DMS114 treated with DMSO at 0.1 percent for 48 hours (cell line): ENCODE measurements around the gene MAST4.

ENCODE experiments used
- DNase-seq: peaks from one replicate; lab custom pipeline; 2025; ENCODE audit not compliant: unreplicated experiment; lab: John Stamatoyannopoulos, UW

MAST4 gene

DNA sequence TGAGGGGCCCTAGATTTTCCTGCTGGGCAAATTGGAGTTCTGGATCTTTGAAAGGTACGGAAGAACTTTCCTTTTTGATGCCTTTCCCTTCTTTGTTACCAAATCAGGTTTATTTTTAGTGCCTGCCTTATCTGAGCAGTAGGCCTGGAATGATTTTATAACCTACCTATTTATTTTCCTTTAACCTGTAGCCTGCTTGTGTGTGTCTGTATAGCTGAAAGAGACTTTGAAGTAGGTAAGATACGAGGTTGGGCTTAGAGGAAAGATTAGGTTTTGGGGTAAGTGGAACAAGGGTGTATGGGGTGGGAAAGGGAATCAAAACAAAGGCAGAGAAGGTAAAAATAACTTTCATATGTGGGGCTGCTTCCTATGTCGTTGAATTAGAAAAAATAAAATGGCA, 389.2 kb downstream of the MAST4 start:
- DNase-seq: no peak

DNA sequence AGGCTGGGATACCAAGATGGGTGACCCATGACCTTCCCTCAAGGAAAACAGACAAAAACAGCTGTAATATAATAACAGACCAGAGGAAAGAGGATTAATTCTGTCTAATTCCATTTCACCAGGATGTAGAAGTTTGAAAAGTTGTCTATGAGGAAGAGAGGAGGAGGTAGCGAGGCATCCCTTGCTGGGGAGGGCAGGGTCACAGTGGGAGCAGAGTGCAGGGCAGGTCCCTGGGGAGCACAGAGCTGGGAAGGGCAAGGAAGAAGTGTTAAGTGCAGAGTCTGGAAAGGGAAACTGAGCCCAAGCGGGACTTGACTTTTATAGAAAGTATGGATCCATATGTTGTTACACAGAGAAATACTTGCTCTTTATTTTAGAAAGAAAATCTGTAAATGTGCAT, 389.8 kb downstream of the MAST4 start:
- DNase-seq: no peak

DNA sequence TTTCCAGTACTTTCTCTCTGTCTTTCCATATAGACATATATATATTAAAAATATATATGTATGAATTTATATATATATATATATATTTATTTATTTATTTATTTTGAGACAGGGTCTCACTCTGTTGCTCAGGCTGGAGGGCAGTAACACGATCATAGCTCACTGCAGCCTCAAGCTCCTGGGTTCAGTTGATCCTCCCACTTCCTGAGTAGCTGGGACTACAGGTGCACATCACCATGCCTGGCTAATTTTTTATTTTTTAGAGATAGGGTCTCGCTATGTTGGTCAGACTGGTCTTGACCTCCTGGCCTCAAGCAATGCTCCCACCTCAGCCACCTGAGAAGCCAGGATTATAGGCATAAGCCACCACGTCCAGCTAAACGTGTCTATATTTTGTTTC, 390.3 kb downstream of the MAST4 start:
- DNase-seq: no peak

- no peak for DNase-seq
Measured at GRCh38 chr5:66987126-66987525, 390.9 kb downstream of the MAST4 start.

GRCh38 chr5:66987540-66987939, 391.3 kb downstream of the MAST4 start:
- DNase-seq: no peak

DNA sequence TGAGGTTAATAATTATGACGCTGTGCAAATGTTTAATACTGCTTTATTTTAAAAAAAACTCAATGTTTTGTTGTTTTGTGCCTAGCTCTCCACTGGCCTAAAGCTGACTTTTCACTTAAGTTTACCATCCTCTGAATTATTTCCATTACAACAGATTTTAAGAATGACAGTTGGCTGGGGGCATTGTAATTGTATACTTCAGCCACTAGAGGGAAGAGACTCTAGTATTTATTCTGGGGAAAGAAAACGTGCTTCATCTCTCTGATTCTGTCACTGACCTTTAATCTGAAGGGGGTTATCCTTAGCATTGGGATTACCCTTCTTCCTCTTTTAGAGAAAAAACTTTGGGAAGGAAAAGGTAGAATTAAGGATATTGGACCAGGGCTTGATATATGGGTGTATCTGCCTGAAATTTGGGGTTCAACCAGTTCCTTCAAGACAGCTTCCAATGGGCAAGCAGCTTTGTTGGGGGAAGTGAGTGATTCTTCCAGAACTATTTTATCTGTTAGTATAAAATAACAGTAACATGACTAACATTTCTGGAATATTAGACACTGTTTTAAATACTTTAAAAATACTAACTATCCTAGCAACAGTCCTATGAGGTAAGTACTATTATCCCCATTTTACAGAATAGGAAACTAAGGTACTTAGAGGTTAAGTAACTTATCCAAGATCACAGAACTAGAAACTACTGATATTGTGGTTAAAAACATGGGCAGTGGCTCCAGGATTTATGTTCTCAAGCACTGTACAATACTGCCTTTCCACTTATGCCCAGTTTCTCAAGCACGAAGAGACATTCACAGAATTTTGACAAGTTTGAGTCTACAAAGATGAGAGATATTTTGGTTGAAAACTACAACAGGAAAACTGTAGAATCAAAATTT, 392.0 kb downstream of the MAST4 start:
- peak; percentile 33 for DNase-seq

GRCh38 chr5:66989286-66989685, 393.1 kb downstream of the MAST4 start:
- no peak for DNase-seq

- DNase-seq: no peak
Measured at GRCh38 chr5:66989781-66990180, 393.6 kb downstream of the MAST4 start.

DNA sequence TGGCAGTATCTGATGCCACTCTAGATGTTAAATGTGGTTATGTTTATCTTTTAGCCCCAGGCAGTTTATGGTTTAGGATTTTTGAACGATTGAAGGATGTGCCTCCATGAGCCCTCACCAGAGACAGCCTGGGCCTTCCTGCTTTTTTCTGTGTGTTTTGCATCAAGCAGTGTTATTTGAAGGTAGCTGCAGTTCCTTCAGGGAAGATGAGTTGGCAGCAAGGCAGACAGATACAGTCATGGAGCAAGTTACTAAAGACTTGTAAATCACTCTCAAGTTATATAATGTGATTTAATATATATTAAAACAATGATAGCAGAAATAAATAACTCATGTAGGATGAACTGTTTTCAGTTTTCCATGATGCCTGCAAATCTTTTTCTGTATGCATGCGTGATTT, 395.6 kb downstream of the MAST4 start:
- DNase-seq: no peak

DNA sequence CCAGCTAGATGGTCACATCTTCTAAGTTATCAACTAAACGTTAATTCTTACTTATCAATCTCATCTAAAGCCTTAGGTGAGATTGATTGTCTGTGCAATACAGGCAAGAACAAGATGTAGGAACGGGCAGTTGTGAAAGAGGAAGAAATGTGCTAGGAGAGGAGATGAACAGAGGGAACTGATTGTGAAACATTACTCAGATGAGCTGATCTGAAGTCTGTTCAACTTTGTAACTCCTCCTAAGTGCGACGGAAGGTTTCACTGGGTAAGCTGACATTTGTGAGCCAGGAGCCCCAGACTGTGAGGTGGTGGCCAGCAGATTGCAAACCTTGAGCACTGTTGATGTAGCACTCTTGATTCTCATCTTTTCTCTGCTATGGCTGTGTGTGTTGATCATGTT, 396.4 kb downstream of the MAST4 start:
- DNase-seq: no peak

DNA sequence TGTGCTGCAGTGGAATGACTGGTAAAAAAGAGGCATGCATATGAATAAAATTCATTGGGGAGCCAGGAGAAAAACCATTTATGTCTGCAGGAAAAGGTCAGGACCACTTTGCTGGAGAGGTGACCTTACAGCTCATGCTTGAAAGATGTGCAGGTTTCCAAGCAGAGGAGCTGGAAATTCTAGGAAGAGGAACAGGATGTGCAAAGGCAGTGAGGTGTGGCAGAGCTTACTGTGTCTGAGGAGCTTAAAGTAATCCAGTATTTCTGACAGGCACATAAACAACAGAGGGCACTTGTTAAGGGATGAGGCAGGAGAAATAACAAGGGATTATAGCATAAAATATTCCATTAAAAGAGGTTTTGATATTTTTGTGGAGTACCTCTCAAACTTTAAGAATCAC, 397.3 kb downstream of the MAST4 start:
- no peak for DNase-seq

GRCh38 chr5:66993882-66994281, 397.7 kb downstream of the MAST4 start:
- no peak for DNase-seq

- DNase-seq: no peak
Measured at GRCh38 chr5:66994790-66995189, 398.6 kb downstream of the MAST4 start.

GRCh38 chr5:67000794-67001475, 404.7 kb downstream of the MAST4 start:
- DNase-seq: no peak

DNA sequence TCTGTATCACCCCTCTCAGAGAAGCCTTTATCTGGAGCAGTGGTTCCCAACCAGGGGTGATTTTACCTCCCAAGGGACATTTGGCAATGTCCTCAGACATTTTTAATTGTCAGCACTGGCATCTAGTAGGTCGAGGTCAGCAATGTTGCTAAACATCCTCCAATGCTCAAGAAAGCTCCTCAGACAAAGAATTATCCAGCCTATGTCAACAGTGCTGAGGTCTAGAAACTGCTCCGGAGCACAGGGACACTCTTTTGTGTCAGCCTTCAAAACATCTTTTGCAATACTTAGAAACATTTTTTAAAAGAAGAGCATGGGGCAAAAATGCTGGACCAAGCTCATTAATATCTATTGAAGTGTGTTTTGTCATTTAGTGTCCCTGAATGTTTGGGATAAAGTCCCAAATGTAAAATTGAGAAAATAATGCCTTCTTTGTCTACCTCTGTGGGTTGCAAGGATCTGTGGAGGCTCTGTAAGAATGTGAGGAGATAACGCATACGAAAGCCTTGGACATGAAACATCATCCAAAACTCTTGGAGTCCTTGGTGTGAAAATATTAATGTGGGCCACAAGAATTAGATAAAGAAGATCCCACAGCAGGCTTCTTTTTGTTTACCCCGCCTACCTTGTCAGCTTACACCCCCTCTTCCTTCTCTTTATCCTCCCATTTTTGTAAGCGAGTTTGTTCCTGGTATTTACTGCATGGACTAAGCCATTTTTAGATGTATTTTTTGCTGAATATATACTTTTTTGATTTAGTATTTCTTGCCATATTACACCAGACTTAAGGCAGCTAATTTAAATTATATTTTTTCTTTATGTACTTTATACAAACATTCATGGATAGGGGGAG, 406.9 kb downstream of the MAST4 start:
- no peak for DNase-seq

GRCh38 chr5:67003685-67003934, 407.4 kb downstream of the MAST4 start:
- no peak for DNase-seq

DNA sequence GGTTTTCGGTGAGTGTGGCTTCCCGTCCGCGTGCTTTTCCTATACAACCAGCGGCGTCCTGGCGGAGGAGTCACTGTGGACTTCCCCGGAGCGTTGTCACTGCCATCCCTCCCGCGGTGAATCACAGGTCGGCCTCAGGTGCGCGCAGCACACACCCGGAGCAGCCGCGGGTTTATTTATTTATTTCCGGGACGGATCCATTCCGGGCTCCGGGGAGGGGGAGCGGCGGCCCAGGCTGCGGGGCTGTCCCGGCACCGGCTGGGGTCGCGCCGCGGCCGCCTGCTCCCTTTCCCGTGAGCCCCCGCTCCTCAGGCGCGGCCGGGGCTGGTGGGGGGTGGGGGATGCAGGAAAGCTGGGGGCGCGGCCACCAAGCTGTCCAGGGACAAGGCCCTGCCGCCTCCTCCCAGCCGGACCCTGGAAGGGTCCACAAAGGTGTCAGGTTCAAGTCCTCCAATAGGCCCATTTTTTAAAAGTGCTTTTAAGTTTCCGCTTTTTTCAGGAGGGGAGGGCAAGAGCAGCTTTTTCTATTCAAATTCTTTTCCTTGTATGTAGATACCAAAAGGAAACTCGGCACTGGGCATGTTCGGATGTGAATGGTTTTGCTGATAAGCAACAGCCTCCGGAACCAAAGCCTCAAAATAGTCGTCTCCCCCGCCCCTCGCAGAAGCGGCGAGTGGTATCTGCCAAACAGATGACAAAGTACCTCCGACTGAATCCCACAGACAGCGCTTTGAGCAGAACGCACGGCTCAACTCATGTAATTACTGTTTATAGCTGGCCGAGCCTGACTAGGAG, 407.9 kb downstream of the MAST4 start:
- DNase-seq: peak; percentile 2

DNA sequence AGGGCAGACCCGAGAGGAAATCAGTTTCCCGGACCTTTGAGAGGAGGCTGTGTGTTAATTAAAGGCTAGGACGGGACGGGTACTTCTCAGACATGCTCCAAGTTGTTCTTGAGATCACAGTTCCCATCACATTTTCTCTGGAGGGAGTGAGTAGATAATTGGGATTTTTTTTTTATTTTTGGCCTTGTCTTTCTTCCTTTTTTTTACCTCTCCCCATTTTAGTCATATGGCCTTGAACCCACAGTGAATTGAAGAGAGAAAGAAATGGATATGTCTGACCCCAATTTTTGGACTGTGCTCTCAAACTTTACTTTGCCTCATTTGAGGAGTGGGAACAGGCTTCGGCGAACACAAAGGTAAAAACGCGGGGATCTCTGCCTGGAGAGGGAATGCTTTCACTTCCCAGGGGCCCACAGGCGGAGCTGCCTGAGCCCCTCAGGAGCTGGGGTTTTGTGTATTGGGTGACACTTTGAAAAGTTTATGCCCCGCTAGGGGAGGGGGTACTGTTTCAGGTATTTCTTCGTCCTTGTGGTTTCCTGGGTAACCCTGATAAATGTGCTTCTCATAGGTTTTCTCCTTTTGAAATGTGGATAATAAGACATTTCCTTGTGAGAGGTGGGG, 408.6 kb downstream of the MAST4 start:
- no peak for DNase-seq

DNA sequence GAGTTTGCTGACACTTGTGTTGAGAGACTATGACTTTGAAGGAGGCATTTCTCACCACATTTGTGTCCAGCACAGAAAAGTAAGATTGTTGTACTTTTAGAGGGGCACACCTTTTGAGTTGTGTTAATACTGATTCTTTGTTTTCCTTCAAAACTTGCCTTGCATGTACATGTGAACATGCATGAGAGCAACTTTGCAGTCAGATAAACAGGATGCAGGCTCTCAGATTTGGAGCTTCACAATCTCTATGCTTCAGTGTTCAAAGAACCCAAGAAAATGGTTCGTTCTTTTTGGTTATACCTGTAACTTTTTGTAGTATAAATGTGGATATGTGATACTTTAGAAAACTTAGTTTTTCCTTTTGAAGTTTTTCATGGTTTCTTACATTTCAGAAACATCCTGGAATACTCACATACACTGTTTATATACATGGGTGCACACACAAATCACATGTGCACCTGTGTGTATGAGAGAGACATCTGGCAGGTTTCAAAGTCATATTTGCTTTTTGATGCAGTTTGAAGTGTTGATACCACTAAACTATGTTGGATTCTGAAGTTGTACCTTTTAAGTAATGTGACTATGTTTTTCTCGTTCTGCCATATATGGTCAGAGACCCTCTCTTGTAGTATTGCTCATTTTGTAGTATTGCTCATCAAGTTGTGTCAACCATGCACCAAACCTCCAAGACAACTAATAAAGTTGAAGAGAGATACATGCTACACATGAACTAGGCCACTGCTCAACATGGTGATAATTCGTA, 409.7 kb downstream of the MAST4 start:
- no peak for DNase-seq

- no peak for DNase-seq
Measured at GRCh38 chr5:67006500-67006848, 410.3 kb downstream of the MAST4 start.
